ENCODE data around the gene FTO.

The FTO gene

GRCh38 chr16:53946746-53947386 is 242.9 kb downstream of the FTO start:
- DNase-seq = no peak

GRCh38 chr16:53947642-53948041 is 243.7 kb downstream of the FTO start:
- DNase-seq = no peak

GRCh38 chr16:53948326-53948725 is 244.4 kb downstream of the FTO start:
- no peak for DNase-seq

- DNase-seq = no peak
Measured at GRCh38 chr16:53948734-53949430, 244.9 kb downstream of the FTO start.

GRCh38 chr16:53949715-53950410 is 245.9 kb downstream of the FTO start:
- DNase-seq = no peak

GRCh38 chr16:53950677-53951076 is 246.7 kb downstream of the FTO start:
- no peak for DNase-seq

GRCh38 chr16:53952215-53953208 is 248.6 kb downstream of the FTO start:
- DNase-seq = no peak

GRCh38 chr16:53953336-53953735 is 249.4 kb downstream of the FTO start:
- no peak for DNase-seq

GRCh38 chr16:53955221-53955875 is 251.4 kb downstream of the FTO start:
- no peak for DNase-seq

- DNase-seq = no peak
Measured at GRCh38 chr16:53958341-53958880, 254.5 kb downstream of the FTO start.

- DNase-seq = no peak
Measured at GRCh38 chr16:53960050-53960812, 256.3 kb downstream of the FTO start.

- no peak for DNase-seq
Measured at GRCh38 chr16:53960954-53961616, 257.1 kb downstream of the FTO start.

- no peak for DNase-seq
Measured at GRCh38 chr16:53962041-53962440, 258.1 kb downstream of the FTO start.

- no peak for DNase-seq
Measured at GRCh38 chr16:53964145-53964790, 260.3 kb downstream of the FTO start.

GRCh38 chr16:53966821-53967571 is 263.0 kb downstream of the FTO start:
- no peak for DNase-seq

GRCh38 chr16:53967572-53967971 is 263.6 kb downstream of the FTO start:
- DNase-seq = no peak

GRCh38 chr16:53968454-53968853 is 264.5 kb downstream of the FTO start:
- no peak for DNase-seq

- DNase-seq = no peak
Measured at GRCh38 chr16:53968896-53969295, 264.9 kb downstream of the FTO start.

- no peak for DNase-seq
Measured at GRCh38 chr16:53971616-53972015, 267.7 kb downstream of the FTO start.

All from activated CD4-positive, alpha-beta T cell treated with anti-CD3 and anti-CD28 coated beads for 48 hours (primary cell).